HL-60/S4 treated with retinoic acid at 250 ng/mL for 4 days and 3 days (cell line): Measurements from ENCODE around the gene HOXC4.
"Not testable (repeated sequence)": the region's sequence is repeated elsewhere in the genome, so short reads cannot be mapped to it uniquely, and the experiment has no call there.

Source experiments
- in situ Hi-C: fragments of 300-500 bp; cut with MboI; formaldehyde crosslinking; loops from 2 replicates; pipeline ENCODE4 v1.7.0; 2022; ENCODE audit warnings: low sequenced_read_pairs

The HOXC4 gene

DNA sequence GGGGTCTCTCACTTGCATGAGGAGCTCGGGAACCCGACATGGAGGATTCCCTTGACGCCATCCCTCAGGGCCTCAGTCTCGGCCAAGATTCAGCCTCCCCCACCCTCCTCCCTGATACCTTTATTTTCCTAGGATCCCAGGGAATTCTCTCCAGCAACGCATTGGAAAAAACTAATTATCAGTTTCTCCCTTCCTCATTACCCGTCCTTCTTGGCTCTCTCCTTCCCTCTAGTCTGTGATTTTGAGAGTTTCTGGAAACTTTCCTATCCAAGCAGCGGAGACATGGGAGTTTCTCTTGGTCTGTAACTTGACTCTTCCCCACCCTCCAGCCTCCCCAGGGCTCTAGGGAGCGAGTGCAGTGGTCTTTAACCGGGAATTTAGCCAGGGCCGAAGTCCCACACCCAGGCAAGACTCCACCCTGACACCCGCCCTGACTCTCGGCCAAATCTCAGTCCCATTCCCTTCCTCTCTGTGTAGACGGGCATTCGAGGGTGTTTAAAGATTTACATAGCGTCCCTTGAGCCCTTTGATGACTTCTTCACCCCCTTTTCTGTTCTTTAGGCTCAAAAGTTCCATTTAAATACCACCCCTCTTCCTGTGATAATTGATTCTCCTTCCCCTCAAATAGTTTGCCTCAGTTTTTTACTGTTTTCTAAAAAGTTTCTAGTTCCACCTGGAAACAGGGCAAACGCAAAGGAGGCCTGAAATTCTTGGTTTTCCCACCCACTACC lies 14.1 kb upstream of the HOXC4 start:
- in situ Hi-C loops, result no loop called here

DNA sequence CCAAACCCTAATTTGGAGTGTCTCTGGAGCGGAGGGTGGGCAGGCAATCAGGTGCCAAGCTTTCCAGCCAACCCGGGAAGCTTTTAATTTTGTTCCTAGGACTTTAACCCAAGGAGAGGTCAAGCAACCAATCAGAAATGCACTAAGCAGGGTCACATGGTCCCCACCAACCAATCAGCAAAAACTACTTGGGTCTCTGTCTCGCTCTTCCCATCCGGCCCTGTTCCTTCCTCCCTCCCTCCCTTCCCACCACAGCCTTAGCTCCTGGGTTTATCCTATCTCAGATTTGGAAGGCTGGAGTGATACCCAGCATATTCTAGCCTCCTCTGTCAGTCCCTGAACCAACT lies 13.5 kb upstream of the HOXC4 start:
- in situ Hi-C loops, result no loop called here

DNA sequence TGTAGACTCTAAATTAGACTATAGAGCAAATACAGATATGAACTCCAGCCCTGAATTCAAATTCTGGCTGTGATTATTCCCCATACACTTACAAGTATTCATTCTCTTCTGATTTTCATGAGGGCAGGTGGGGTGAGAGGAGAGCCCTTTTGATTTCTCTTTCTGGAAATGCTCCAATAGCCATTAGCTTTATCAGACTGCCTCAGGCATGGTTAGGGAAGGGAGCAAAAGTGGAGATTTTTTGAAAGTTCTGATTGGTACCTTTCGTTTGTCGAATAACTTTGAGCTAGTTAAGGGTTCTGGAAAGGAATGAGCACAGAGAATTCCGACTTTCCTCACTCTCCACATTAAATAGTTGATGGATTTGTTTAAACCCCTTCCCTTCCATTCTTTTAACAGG lies 13.0 kb upstream of the HOXC4 start:
- in situ Hi-C loops, result no loop called here

DNA sequence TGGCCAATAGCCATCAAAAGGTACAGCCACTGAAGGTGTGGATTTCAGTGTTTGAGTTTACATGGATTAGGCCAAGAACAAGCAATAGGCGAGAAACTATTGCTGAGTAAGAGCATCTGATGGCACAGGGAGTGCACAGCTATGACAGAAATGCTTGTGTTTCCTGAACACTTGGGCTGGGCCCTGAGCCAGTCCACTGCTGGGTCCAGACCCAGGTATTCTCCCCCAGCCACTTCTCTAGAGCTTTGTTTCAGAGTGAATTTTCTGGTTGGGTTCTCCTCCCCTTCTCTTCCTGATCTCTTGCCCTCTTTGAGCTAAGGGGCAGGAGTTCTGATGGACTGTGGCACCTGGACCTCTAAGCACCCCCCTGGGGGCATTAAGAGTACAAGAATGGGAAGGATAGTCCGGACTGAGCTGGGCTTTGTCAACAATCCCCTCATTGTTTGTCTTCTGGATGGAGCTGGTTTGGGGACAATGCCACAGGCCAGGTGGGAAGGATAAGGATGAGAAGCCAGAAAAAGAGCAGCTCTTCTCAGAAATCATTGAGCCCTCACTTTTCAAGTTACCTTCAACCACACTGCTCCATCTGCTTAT lies 12.4 kb upstream of the HOXC4 start:
- in situ Hi-C loops, result no loop called here

DNA sequence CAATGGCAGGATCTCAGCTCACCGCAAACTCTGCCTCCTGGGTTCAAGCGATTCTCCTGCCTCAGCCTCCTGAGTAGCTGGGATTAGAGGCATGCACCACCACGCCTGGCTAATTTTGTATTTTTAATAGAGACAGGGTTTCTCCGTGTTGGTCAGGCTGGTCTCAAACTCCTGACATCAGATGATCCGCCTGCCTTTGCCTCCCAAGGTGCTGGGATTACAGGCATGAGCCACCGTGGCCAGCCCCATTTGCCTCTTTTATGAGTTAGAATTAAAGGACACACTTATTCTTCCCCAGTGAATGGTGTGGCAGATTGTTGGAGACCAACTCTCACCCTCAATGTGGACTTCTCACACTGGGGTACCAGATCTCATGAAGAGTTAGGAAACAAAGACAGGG lies 11.6 kb upstream of the HOXC4 start:
- in situ Hi-C loops, result not testable (repeated sequence)

DNA sequence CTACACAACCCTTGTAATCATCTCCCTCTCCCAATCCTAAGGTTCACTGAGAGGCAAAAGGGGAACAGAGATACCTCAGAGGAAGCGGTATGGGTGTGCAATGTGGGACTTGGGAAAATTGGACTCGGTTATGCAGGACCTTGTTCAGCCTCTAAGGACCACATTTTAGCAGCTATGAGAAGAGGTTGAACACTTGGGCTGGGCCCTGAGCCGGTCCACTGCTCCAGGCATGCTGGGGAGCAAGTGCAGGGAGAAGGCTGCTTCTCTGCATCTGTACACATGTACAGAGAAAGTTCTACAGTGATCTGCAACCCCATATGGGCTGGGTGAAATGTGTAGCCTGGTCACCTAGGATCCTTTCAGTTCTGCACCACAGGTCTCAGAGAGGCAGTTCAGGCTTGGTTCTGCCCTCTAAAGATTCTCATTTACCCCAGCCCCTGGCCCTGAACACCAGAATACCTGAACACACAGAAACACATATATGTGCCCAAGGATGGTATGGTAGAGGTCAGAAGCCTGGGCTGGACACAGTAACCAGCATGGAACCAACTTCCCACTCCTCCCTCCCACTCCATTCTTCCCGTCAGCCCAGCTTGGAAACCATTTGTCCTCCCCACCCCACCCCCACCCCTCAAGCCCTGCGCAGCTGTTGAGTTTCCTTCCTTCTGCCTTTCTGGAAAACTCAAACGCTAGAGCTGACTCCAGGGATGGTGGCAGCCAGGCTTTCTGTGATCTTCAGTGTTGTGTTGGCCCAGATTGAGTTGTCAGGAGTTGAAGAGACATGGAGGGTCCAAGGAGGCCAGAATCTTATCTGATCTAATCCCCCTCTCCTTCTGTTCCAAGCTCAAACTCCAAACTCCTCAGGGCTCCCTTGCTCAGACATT lies 10.4 kb upstream of the HOXC4 start:
- in situ Hi-C loops, result no loop called here

DNA sequence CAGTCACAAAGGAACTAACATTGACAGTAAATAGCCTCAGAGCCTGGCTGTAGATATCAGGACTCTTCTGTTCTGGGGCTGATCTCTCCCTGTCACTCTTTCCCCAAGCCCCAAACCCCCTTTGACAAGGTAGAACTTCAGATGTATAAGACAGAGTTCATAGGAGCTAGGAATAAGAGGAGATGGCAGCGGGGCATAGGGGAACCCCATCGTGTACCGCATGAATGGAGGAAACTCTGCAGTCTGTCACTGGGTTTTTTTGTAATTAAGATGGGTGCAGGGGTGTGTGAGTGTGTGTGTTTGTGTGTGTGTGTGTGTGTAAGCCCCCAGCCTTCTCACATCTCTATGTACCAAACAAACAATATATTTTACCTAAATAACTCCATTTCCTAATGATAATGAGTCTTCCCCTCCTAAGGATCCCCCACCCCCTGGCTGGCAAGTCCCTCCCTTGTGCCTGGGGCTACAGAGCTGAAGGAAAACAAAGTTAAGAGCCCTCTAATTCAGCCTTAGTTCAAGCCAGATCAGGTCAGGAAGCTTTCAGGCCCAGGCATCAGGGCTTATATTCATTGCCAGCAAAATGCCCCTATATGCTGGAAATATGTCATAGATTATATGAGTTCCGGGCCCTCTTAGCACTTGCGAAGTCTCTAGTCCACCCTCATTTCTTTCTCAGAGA lies 9.1 kb upstream of the HOXC4 start:
- in situ Hi-C loops, result no loop called here

DNA sequence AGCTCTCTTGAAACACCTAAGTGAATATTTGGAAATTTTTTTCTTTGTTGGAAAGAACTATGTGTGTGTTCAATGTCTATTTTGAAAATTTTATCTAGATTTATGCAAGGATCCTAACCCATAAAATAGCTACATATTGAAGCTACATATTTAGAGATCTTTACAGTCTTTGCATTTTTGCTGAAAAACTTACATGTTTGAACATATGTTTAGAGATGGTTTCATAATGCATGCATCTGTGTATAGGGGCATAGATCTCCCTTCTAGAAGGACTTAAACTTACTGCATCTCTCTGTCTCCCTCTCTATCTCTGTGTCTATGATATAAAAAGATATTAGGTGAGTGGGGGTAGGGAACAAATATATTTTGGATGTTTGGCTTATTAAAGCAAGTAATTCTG lies 8.2 kb upstream of the HOXC4 start:
- in situ Hi-C loops, result no loop called here

DNA sequence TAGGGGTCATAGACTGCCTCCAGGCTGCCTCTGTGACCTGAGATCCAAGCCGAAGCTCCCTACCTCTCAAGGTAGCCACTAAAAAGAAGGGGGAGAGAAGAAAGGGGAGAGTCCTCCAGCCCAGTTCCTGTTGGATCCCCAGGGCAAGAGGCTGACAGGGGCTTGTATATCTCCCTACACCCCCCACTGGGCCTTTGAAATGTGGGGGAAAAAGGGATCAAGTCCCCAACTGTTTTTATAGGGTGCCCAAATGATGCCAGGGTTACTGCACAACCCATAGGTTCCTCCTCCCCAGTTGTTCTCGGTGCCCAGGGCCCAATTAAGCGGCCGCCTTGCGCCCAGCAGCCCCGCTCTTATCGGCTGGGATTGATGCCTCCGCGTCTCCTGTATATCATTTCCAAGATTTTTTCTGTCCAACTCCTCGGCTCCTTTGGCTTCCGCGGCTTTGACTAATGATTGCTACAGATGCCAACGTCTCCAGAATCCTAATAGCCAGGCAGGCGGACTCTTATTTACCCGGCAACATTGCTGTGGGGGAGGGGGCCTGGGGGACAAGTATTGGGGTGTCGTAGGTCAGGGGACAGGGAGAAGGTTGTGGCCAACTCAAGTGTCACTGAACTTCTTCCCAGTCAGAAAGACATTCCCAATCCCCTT lies 7.6 kb upstream of the HOXC4 start:
- in situ Hi-C loops, result no loop called here

DNA sequence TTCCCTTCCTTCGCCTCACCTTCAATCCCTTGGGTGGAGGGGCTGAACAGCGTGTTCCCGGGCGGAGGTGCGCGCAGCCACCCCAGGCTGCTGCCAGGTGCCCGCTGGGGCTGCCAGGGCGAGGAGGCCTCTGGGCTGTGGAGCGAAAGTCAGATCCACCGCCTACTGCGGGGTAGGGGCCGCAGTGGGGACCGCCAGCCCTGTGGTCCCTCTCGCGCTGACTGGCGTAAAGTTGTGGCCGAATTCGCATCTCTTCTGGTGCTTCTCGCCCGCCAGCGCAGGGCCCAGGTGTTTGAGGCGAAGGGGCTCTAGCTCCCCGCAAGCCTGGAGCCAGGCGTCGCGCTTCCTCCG lies 6.9 kb upstream of the HOXC4 start:
- in situ Hi-C loops, result no loop called here

DNA sequence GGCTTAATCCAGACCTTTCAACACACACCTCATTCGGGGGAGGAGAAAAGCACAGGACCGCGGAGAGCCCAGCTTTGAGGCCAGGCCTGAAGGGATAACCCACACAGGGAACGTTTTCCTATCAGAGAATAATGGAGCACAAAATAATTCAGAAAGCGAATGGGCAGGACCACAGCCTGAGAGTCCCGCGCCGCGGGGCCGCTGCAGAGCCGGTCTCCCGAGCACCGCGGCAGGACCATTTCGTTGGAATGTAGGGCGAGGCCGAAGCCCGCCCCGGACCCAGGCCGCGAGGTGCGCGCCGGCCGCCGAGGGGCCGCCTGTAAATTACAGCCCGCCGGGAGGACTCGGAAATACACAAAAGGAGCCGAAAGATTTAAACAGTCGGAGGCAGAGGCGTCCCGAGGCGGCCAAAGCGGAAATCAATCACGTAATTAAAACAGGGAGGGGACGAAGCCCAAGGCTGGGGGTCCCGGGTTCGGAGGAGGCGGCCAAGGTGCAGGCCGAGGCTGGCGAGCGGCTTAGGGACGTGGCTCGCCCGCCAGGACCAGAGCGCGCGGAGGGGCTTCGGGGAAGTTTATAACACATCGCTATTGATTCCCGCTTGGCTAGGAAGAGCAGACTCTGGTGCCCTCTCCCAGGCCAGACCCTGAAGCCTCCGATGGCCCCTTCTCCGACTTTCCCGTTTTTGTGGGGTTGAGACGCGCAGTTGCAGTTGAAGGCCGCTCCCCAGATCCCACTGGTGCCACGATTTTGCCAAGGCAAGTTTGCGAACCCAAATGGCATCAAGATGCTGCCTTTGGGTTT lies 6.3 kb upstream of the HOXC4 start:
- in situ Hi-C loops, result no loop called here

DNA sequence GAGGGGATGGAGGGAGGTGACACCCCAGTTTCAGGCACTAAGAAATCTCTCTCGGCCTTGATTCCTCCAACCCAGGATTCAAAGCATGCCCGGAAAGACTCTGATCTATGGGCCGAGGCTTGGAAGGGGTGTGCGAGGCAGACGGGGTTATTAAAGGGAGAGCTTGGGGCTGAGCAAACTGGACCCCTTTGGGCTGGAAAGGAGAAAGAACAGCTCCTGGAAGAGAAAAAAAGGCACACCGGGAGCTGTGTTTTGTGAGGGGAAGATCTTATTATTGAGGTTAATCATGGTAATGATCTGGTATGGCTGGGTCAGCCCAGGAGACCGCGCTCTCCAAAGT lies 5.7 kb upstream of the HOXC4 start:
- in situ Hi-C loops, result no loop called here

DNA sequence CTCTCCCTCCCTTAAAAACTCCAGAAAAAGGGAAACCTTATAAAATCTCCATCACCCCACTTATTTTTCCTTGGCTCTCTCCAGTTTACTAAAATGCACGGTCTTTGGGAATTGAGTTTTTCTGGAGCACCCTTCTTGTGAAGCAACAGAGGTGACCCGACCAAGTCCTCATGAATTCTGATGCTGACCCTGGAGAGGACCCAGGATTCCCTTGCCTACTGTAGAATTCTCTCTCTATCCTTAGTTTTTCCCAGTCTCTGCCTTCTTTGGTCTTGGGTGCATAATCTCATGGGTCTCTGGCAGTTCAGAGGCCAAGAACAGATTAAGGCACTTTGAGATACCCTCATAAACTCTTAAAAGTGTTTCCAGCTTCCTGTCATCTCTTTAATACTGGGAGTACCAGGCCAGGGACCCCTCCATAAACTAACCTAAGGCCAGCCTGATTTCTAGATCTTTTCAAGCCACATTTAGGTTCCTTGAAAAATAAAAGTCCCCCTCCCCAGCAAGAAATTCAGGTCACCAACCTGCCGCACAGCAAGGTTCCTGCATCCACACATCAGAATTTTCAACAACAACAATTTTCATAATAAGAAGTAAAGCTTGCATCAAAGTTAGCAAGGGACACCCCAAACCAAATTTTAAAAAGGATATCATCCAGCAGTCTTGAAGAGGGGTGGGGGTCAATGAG lies 5.1 kb upstream of the HOXC4 start:
- in situ Hi-C loops, result no loop called here

DNA sequence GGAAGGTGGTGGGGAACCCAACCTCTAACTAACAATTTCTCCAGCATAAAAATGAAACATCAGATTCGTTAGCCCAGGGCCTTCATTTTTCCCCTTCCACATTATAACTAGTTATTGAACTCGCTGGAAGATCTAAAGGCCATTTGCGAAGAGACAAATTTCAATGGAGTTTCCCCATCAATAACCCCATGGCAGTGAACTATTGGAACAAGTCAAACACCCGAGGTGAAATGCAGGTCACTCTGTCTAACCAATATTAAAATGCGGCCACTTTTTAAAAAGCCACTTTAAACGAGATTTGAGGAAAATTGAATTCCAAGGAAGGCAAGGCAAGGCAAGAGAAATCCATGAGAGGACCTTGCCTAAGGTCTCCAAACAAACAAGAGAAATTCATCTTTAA lies 4.5 kb upstream of the HOXC4 start:
- in situ Hi-C loops, result no loop called here

DNA sequence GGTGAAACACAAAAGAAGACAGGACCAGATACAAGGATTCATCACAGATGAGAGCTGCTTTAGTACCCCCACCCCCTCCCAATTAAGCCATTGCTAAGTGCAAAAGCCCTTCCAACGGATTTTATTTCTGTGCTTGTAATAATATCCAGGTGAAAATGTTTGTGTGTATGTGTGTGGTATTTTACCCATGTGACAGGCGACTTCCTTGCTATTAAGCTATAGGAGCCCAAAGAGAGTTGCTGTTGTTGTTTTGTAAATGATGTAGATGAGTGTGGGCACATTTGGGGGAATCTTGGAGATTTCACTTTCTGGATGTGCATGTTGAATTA lies 3.2 kb upstream of the HOXC4 start:
- in situ Hi-C loops, result no loop called here

DNA sequence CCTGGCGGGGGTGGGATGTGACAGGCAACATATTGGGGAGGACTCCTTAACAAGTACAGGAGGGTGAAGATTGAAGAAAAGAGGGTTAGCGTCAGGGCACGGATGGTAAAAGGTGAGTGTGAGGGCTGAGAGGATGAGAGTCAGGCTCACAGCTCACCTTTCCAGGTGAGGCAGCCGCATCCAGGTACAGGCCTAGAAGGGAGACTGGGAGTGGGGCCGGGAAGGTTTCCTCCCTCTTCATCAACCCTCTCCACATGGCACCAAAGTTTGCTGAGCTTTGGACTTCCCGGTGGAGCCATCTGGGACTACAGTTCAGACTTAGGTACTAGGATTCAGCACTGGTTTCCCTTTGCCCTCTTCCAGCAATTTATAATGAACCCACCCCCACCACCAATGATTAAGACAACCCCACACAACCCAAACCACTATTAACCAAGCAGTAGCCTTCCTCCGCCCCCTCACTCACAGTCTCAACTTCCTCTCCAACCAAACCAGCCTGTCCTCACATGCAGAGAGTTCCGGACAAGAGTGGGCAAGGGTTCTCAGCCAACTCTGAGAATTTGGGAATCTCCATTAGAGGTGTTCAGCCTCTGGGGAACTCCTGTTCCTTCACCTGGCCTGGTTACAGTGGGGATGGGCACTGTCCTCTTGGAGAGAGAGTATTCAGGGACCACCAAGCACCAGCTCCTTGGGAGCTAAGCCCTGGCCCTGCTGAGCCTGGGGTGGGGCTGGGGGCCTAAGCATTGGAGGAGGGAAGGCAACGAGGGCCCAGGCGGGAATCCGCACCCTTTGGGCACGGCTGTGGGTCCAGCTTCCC lies 2.4 kb upstream of the HOXC4 start:
- in situ Hi-C loops, result no loop called here

DNA sequence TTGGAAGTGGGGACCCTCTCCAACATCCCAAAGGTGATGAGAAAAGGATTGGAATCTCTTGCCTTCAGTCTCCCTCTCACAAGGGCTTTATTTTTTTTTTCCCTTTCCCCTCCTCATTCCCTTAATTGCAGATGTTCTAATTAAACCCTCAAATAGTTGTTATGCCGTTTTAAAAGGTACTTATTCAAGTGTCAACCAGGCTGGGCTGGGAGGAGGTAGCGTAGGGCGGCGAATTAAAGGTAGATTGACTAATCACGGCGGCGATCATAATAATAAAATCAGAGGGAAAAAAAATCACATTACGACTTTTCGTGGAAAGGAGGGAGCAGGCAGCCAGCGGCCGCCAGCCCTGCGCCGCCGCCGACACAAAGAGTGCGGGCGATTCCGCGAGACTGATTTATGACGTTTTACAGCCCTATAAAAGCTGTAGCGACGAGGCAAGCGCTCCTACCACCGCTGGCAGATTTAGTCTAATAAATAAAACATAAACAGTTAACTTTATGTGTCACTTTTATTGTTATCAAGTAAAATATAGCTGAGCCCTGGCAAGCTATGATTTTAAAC lies 1.7 kb upstream of the HOXC4 start:
- in situ Hi-C loops, result no loop called here

DNA sequence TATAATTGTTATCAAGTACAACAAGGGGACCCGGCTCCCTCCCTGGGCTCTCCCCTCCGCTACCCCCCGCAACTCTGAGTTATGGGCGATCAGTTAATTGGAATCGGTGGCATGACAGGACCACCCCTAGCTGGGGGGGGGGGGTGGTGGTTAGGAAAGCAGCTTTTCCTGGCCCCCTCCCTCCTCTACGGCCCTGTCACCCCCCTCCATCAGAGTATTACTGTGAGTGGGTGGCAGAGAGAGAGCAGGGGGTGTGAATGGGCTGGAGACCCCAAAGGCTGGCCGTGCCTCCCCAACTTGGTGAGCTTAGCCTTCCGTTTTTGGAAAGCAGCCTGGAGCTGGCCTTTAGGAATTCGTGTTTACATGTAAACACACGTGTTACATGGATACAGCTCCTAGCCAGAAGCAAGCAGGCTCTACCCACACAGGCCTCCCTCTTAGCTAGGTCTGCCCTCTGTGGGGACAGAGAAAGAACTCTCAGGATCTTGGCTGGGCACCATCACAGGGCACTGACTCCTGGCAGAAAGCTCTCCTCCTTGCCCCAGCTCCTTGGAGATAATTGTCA lies 1.1 kb upstream of the HOXC4 start:
- in situ Hi-C loops, result no loop called here
